GM12875 (cell line): ENCODE results near the gene SOX10.
"Not testable (repeated sequence)": the region's sequence is repeated elsewhere in the genome, so short reads cannot be mapped to it uniquely, and the experiment has no call there.

ENCODE experiments used
- H3K4me3 ChIP-seq: one replicate; pipeline ENCODE4 v1.5.1; 2011; ENCODE audit warnings: low read depth, low read length, control low read depth
- CTCF ChIP-seq: IDR thresholded peaks from 2 replicates; pipeline ENCODE4 v1.5.1; 2011; ENCODE audit warnings: low read depth, mild to moderate bottlenecking, control low read depth, inconsistent platforms, low read length, moderate library complexity, borderline replicate concordance; ENCODE audit not compliant: insufficient read depth

Gene SOX10

DNA sequence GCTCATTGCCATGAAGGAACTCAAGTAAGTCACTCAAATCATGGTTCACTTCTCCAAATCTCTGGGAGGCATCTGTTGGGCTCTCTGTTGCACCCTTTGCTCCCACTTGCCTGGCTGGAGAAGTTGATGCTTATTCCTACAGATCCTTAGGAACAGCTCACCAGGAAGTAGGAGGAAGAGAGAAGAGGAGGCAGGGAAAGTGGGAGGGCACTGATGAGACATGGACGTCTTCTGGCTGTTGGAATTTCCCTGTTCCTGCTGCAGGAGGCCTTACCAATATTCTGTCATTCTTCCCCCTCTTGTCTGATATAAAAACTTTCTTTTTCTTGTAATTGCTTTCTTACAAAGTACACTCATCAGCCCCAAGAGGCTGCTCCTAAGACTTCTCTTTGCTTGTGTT, 17.2 kb downstream of the SOX10 start:
- no peak for TF ChIP-seq CTCF
- H3K4me3 ChIP-seq = no peak overlapping the region

- no peak for TF ChIP-seq CTCF
- H3K4me3 ChIP-seq = no peak overlapping the region
Observed at GRCh38 chr22:37965940-37966664, 18.3 kb downstream of the SOX10 start.

GRCh38 chr22:37961062-37961461, 23.3 kb downstream of the SOX10 start:
- TF ChIP-seq CTCF = no peak
- H3K4me3 ChIP-seq = no peak overlapping the region

DNA sequence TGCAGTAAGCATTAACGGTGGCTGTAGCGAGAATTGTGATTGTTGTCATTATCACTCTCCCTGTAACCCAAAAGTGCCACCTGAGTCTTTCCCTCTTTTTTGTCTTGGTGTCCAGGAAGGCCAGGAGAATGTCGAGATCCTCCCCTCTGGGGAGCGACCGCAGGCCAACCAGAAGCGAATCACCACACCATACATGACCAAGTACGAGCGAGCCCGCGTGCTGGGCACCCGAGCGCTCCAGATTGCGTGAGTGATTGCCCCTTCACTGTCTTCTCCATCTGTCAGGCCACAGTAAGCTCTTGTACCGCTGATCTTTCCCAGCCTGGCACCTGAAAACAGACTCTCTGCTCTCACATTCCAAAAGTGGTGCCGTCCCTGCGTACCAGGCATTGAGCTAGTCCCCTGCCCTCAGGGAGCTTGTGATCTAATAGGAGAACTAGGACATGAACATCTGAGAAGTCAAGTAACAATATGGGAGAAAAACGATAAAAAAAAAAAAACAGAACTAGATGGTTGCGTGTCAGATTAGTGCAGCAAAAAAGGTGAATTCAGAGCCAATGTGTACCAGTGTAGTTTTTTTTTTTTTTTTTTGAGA, 25.0 kb downstream of the SOX10 start:
- TF ChIP-seq CTCF = no peak
- H3K4me3 ChIP-seq = no peak overlapping the region

DNA sequence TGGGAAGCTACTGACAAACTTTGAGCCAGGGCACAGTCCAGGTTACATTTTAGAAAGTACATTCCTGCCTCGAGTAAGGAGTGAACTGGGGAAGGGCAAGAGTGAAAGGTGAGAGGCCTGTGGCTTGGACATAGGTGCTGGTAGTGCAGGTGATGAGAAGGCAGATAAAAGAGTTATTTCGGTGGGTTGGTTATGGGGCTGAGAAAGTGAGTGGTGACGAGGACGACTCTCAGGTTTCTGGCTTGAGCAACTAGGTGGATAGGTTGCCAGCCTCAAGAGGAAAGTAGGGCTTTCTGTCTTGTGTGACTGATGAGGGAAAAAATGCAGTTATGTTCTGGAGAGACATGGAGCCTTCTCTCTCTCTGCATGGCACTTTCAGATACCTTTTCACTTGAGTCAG, 27.1 kb downstream of the SOX10 start:
- no peak overlapping the region for H3K4me3 ChIP-seq
- TF ChIP-seq CTCF = no peak

- H3K4me3 ChIP-seq = not testable (repeated sequence)
Observed at GRCh38 chr22:37955825-37956397, 28.4 kb downstream of the SOX10 start.

GRCh38 chr22:37954686-37955085, 29.7 kb downstream of the SOX10 start:
- no peak overlapping the region for H3K4me3 ChIP-seq
- no peak for TF ChIP-seq CTCF
